Measurements from ENCODE around the gene MTFMT.

Gene MTFMT

GRCh38 chr15:65067645-65068402, 38.4 kb upstream of the MTFMT start, which contains the start of gene RASL12:
Gene RASL12, minus strand, starts transcription at chr15:65067991. Its CDS starts 156 bp downstream, at chr15:65067835.
- Mint-ChIP-seq H3K4me3 (no peak within 1 kb of the TSS), H3K27me3 (peaks cover 60% of the 10 kb centered on the region), H3K4me1 (ENCODE audit: low read depth) (peaks cover 6% of the 10 kb centered on the region), H3K27ac (no peak within 1 kb of the TSS), H3K36me3 (ENCODE audit: low read depth) (no peaks in the 10 kb centered on the region), H3K9me3 (no peaks in the 10 kb centered on the region)
- intact Hi-C loops (cut with micrococcal nuclease) = no loop called here

GRCh38 chr15:65067317-65067644, 37.8 kb upstream of the MTFMT start:
- H3K27ac Mint-ChIP-seq = no peak overlapping the region
- H3K27me3 Mint-ChIP-seq = peaks cover 61% of the 10 kb centered on the region
- H3K4me3 Mint-ChIP-seq = no peak overlapping the region
- peaks cover 6% of the 10 kb centered on the region for H3K4me1 Mint-ChIP-seq (ENCODE audit: low read depth)
- intact Hi-C loops (cut with micrococcal nuclease) = no loop called here
- H3K36me3 Mint-ChIP-seq (ENCODE audit: low read depth) = no peaks in the 10 kb centered on the region
- no peaks in the 10 kb centered on the region for H3K9me3 Mint-ChIP-seq

GRCh38 chr15:65066635-65067316, 37.3 kb upstream of the MTFMT start:
- intact Hi-C loops (cut with micrococcal nuclease) = no loop called here
- H3K36me3 Mint-ChIP-seq (ENCODE audit: low read depth) = no peaks in the 10 kb centered on the region
- H3K27ac Mint-ChIP-seq = no peak overlapping the region
- H3K9me3 Mint-ChIP-seq = no peaks in the 10 kb centered on the region
- peaks cover 61% of the 10 kb centered on the region for H3K27me3 Mint-ChIP-seq
- no peak overlapping the region for H3K4me3 Mint-ChIP-seq
- H3K4me1 Mint-ChIP-seq (ENCODE audit: low read depth) = peaks cover 6% of the 10 kb centered on the region

- no peak overlapping the region for H3K4me3 Mint-ChIP-seq
- no peaks in the 10 kb centered on the region for H3K36me3 Mint-ChIP-seq (ENCODE audit: low read depth)
- H3K9me3 Mint-ChIP-seq = no peaks in the 10 kb centered on the region
- H3K27me3 Mint-ChIP-seq = peaks cover 57% of the 10 kb centered on the region
- no peak overlapping the region for H3K27ac Mint-ChIP-seq
- peaks cover 6% of the 10 kb centered on the region for H3K4me1 Mint-ChIP-seq (ENCODE audit: low read depth)
- intact Hi-C loops (cut with micrococcal nuclease) = no loop called here
These were observed 36.7 kb upstream of the MTFMT start for GRCh38 chr15:65066001-65066634.

GRCh38 chr15:65062726-65063125, 33.3 kb upstream of the MTFMT start:
- Mint-ChIP-seq H3K4me1 (ENCODE audit: low read depth) (peaks cover 13% of the 10 kb centered on the region), H3K4me3 (no peak overlapping the region), H3K9me3 (no peaks in the 10 kb centered on the region), H3K27ac (no peak overlapping the region), H3K27me3 (peaks cover 41% of the 10 kb centered on the region), H3K36me3 (ENCODE audit: low read depth) (no peaks in the 10 kb centered on the region)
- intact Hi-C loops (cut with micrococcal nuclease) = no loop called here

- peaks cover 9% of the 10 kb centered on the region for H3K4me1 Mint-ChIP-seq (ENCODE audit: low read depth)
- H3K27ac Mint-ChIP-seq = no peak overlapping the region
- H3K9me3 Mint-ChIP-seq = no peaks in the 10 kb centered on the region
- H3K4me3 Mint-ChIP-seq = no peak overlapping the region
- H3K27me3 Mint-ChIP-seq = peaks cover 36% of the 10 kb centered on the region
- no peaks in the 10 kb centered on the region for H3K36me3 Mint-ChIP-seq (ENCODE audit: low read depth)
- intact Hi-C loops (cut with micrococcal nuclease) = no loop called here
These were observed 32.6 kb upstream of the MTFMT start for GRCh38 chr15:65062061-65062460.

- intact Hi-C loops (cut with micrococcal nuclease) = no loop called here
- no peak overlapping the region for H3K27ac Mint-ChIP-seq
- no peaks in the 10 kb centered on the region for H3K9me3 Mint-ChIP-seq
- H3K4me3 Mint-ChIP-seq = no peak overlapping the region
- H3K27me3 Mint-ChIP-seq = peaks cover 26% of the 10 kb centered on the region
- no peaks in the 10 kb centered on the region for H3K36me3 Mint-ChIP-seq (ENCODE audit: low read depth)
- peaks cover 8% of the 10 kb centered on the region for H3K4me1 Mint-ChIP-seq (ENCODE audit: low read depth)
These were observed 31.4 kb upstream of the MTFMT start for GRCh38 chr15:65060641-65061397.

GRCh38 chr15:65059931-65060596, 30.6 kb upstream of the MTFMT start:
- intact Hi-C loops (cut with micrococcal nuclease) = loop anchor here (10.0 kb wide), 1 partner anchor 235 kb away; the partner anchor contains the start of gene RNU5A-1
- Mint-ChIP-seq H3K27me3 (peaks cover 22% of the 10 kb centered on the region), H3K4me1 (ENCODE audit: low read depth) (peaks cover 8% of the 10 kb centered on the region), H3K36me3 (ENCODE audit: low read depth) (no peaks in the 10 kb centered on the region), H3K9me3 (no peaks in the 10 kb centered on the region), H3K27ac (no peak overlapping the region), H3K4me3 (no peak overlapping the region)

- H3K27ac Mint-ChIP-seq = no peak overlapping the region
- H3K27me3 Mint-ChIP-seq = peaks cover 19% of the 10 kb centered on the region
- intact Hi-C loops (cut with micrococcal nuclease) = loop anchor here (10.0 kb wide), 1 partner anchor 235 kb away; the partner anchor contains the start of gene RNU5A-1
- peaks cover 8% of the 10 kb centered on the region for H3K4me1 Mint-ChIP-seq (ENCODE audit: low read depth)
- H3K9me3 Mint-ChIP-seq = no peaks in the 10 kb centered on the region
- no peak overlapping the region for H3K4me3 Mint-ChIP-seq
- no peaks in the 10 kb centered on the region for H3K36me3 Mint-ChIP-seq (ENCODE audit: low read depth)
These were observed 29.9 kb upstream of the MTFMT start for GRCh38 chr15:65059369-65059750.

- Mint-ChIP-seq H3K9me3 (no peaks in the 10 kb centered on the region), H3K27me3 (peaks cover 18% of the 10 kb centered on the region), H3K4me3 (no peak overlapping the region), H3K27ac (no peak overlapping the region), H3K36me3 (ENCODE audit: low read depth) (no peaks in the 10 kb centered on the region), H3K4me1 (ENCODE audit: low read depth) (peaks cover 8% of the 10 kb centered on the region)
- intact Hi-C loops (cut with micrococcal nuclease) = loop anchor here (10.0 kb wide), 1 partner anchor 236 kb away; the partner anchor contains the start of gene RNU5A-1
These were observed 29.2 kb upstream of the MTFMT start for GRCh38 chr15:65058394-65059368.

GRCh38 chr15:65057549-65057940, 28.1 kb upstream of the MTFMT start:
- intact Hi-C loops (cut with micrococcal nuclease) = loop anchor here (10.0 kb wide), 1 partner anchor 237 kb away; the partner anchor contains the start of gene RNU5A-1
- no peaks in the 10 kb centered on the region for H3K9me3 Mint-ChIP-seq
- no peaks in the 10 kb centered on the region for H3K36me3 Mint-ChIP-seq (ENCODE audit: low read depth)
- H3K27ac Mint-ChIP-seq = no peak overlapping the region
- H3K4me3 Mint-ChIP-seq = no peak overlapping the region
- peaks cover 8% of the 10 kb centered on the region for H3K4me1 Mint-ChIP-seq (ENCODE audit: low read depth)
- H3K27me3 Mint-ChIP-seq = peaks cover 11% of the 10 kb centered on the region

GRCh38 chr15:65056868-65057548, 27.6 kb upstream of the MTFMT start:
- Mint-ChIP-seq H3K4me3 (no peak overlapping the region), H3K9me3 (no peaks in the 10 kb centered on the region), H3K27me3 (peaks cover 10% of the 10 kb centered on the region), H3K27ac (no peak overlapping the region), H3K36me3 (ENCODE audit: low read depth) (no peaks in the 10 kb centered on the region), H3K4me1 (ENCODE audit: low read depth) (peaks cover 8% of the 10 kb centered on the region)
- intact Hi-C loops (cut with micrococcal nuclease) = loop anchor here (10.0 kb wide), 1 partner anchor 238 kb away; the partner anchor contains the start of gene RNU5A-1

Data from dendritic cell treated with granulocyte-macrophage colony-stimulating factor and Interleukin-4, amounts not matched to agents 40 ng/mL and 50 ng/mL, for 4 days (primary cell).